ENCODE results near the gene ANTXRL. TPM values are rescaled to one million over a fixed set of nuclear protein-coding genes. Genes with fewer than 3 reads are reported as not detected.
"Not testable (repeated sequence)": the region's sequence is repeated elsewhere in the genome, so short reads cannot be mapped to it uniquely, and the experiment has no call there.

ANTXRL gene
- total RNA-seq, 4 donors from 2014 or later, result not detected

- no peak for DNase-seq (ENCODE audit: low spot score in 2 of 2)
- no peaks in the 10 kb centered on the region for H3K9me3 ChIP-seq
- 54 to 58% methylated on average over 6 of the region's 6 CpGs for WGBS, 2 donors
- H3K4me3 ChIP-seq, result no peak overlapping the region
- TF ChIP-seq POLR2A (IDR thresholded peaks at IDR 0.05) (no peak), EP300 (IDR thresholded peaks at IDR 0.05) (no peak)
- TF ChIP-seq, protein P1, sequence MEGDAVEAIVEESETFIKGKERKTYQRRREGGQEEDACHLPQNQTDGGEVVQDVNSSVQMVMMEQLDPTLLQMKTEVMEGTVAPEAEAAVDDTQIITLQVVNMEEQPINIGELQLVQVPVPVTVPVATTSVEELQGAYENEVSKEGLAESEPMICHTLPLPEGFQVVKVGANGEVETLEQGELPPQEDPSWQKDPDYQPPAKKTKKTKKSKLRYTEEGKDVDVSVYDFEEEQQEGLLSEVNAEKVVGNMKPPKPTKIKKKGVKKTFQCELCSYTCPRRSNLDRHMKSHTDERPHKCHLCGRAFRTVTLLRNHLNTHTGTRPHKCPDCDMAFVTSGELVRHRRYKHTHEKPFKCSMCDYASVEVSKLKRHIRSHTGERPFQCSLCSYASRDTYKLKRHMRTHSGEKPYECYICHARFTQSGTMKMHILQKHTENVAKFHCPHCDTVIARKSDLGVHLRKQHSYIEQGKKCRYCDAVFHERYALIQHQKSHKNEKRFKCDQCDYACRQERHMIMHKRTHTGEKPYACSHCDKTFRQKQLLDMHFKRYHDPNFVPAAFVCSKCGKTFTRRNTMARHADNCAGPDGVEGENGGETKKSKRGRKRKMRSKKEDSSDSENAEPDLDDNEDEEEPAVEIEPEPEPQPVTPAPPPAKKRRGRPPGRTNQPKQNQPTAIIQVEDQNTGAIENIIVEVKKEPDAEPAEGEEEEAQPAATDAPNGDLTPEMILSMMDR (IDR thresholded peaks at IDR 0.05), result no peak
- H3K4me1 ChIP-seq, result peaks cover 0 to 7% (median 0%) of the 10 kb centered on the region in 4 donors
- H3K27ac ChIP-seq, result no peak overlapping the region
- H3K27me3 ChIP-seq, result no peaks in the 10 kb centered on the region
- no peaks in the 10 kb centered on the region for H3K36me3 ChIP-seq
Measured at GRCh38 chr10:46292573-46293023, 5.8 kb downstream of the ANTXRL start.

- Histone ChIP-seq H3K27me3 (no peaks in the 10 kb centered on the region), H3K9me3 (no peaks in the 10 kb centered on the region)
- 80 to 81% methylated on average over 8 of the region's 8 CpGs for WGBS, 2 donors
Measured at GRCh38 chr10:46293228-46293627, 6.4 kb downstream of the ANTXRL start.

DNA sequence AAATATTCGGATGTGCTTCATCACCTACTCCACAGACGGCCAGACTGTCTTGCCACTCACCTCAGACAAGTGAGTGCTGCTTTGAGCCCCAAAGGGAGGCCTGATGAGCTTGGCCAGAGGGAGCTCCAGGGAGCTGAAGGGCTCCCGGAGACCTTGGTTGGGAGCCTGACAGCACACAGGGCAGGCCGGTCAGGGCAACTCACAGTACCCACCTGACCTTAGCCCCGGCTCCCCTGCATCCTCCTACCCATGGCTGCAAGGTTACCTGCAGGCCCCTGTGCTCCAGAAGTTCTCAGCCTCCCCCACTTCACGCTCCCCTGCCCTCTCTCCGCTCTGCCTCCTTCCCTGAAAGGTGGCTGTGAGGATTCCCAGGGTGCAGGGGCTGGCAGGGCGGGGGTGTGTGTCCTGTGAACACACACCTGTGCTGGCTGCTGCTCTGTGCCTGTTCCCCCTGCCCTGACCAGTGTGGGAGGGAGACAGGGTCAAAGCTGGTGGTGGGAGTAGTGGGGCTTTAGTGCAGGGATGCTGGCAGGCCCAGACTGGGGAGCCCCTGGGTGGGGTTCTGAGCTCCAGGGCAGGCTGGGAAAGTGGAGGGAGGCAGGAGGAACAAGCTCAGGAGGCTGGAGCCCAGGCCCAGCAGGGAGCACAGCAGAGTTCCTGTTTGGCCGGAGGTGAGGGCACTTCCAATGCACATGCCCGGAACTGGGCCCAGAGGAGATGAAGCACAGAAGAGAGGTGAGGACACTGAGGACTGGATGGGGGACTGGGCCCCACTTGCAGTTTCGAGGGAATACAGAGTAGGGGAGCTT lies 7.2 kb downstream of the ANTXRL start:
- 90 to 93% methylated on average over 11 of the region's 11 CpGs for WGBS, 2 donors
- no peaks in the 10 kb centered on the region for H3K27me3 ChIP-seq
- no peak overlapping the region for H3K4me3 ChIP-seq
- no peak overlapping the region for H3K27ac ChIP-seq
- no peak for DNase-seq (ENCODE audit: low spot score in 2 of 2)
- no peaks in the 10 kb centered on the region for H3K36me3 ChIP-seq
- H3K4me1 ChIP-seq, result peaks cover 0 to 7% (median 0%) of the 10 kb centered on the region in 4 donors
- TF ChIP-seq POLR2A (IDR thresholded peaks at IDR 0.05) (no peak), EP300 (IDR thresholded peaks at IDR 0.05) (no peak)
- TF ChIP-seq, protein P1 (IDR thresholded peaks at IDR 0.05), result no peak
- no peaks in the 10 kb centered on the region for H3K9me3 ChIP-seq

More at GRCh38 chr10:46293228-46293627, 6.4 kb downstream of the ANTXRL start:
- TF ChIP-seq, protein P1 (IDR thresholded peaks at IDR 0.05), result no peak
- TF ChIP-seq POLR2A (IDR thresholded peaks at IDR 0.05), result no peak
- Histone ChIP-seq H3K4me3 (no peak overlapping the region), H3K36me3 (no peaks in the 10 kb centered on the region), H3K27ac (no peak overlapping the region), H3K4me1 (peaks cover 0 to 7% (median 0%) of the 10 kb centered on the region in 4 donors)
- DNase-seq (ENCODE audit: low spot score in 2 of 2), result no peak

- Histone ChIP-seq H3K9me3 (no peaks in the 10 kb centered on the region), H3K4me1 (peaks cover 0 to 7% (median 0%) of the 10 kb centered on the region in 4 donors), H3K27me3 (no peaks in the 10 kb centered on the region), H3K4me3 (no peak overlapping the region), H3K36me3 (no peaks in the 10 kb centered on the region), H3K27ac (no peak overlapping the region)
- DNase-seq (ENCODE audit: low spot score in 2 of 2), result no peak
- TF ChIP-seq POLR2A (IDR thresholded peaks at IDR 0.05), result no peak
- TF ChIP-seq, protein P1 (IDR thresholded peaks at IDR 0.05), result no peak
- no peak for TF ChIP-seq EP300 (IDR thresholded peaks at IDR 0.05)
- WGBS, 2 donors, result 95% methylated on average over 7 to 8 of the region's 8 CpGs
Measured at GRCh38 chr10:46294641-46295220, 7.9 kb downstream of the ANTXRL start.

DNA sequence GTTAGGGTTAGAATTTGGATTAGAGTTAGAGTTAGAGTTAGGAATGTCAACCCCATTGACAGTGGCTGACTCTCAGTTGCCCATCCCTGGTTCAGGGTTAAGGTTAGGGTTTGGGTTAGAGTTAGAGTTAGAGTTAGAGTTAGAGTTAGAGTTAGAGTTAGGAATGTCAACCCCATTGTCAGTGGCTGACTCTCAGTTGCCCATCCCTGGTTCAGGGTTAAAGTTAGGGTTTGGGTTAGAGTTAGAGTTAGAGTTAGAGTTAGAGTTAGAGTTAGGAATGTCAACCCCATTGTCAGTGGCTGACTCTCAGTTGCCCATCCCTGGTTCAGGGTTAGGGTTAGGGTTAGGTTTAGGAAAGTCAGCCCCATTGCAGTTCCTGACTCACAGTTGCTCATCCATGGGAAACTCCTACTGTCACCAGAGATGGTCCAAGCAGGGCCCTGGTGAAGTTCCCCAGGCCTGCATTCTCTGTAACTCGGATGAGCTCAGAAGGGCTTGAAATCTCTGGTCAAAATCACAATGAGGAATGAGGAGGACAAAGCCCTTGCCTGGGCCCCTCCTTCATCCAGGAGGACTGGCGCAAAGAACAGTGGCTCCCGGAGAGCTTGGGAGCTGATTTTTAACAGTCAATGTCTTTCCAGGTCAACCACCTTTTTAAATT lies 8.7 kb downstream of the ANTXRL start:
- H3K9me3 ChIP-seq; H3K27ac ChIP-seq; DNase-seq (ENCODE audit: low spot score in 2 of 2); H3K4me3 ChIP-seq; H3K4me1 ChIP-seq; H3K36me3 ChIP-seq; H3K27me3 ChIP-seq: not testable (repeated sequence)
- WGBS, 2 donors, result 74 to 81% methylated on average over 3 of the region's 3 CpGs

DNA sequence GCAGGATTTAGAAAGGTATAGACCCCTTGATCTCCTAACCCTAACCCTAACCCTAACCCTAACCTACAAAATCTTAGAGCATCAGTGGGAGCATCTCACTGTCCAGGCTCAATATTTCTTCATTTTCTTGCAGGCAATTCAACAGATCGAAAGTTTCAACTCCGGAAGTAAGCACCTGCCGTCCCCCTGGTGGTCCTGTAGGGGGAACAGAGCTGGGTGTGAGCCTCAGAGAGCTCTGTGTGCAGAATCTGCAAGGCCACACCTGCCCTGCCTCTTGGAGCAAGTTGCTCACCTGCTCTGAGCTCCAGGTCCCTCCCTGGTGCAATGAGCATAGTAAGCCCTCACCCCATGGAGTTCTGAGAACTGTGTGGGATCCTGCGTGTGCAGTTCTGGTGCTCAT lies 9.3 kb downstream of the ANTXRL start:
- not testable (repeated sequence) for H3K4me1 ChIP-seq; H3K36me3 ChIP-seq; H3K27ac ChIP-seq; H3K9me3 ChIP-seq; DNase-seq (ENCODE audit: low spot score in 2 of 2); H3K4me3 ChIP-seq; H3K27me3 ChIP-seq
- WGBS, 2 donors, result 83 to 93% methylated on average over 3 to 4 of the region's 4 CpGs

All from tibial nerve (tissue), 4 donors.